ENCODE data around the gene TICRR.

DNA sequence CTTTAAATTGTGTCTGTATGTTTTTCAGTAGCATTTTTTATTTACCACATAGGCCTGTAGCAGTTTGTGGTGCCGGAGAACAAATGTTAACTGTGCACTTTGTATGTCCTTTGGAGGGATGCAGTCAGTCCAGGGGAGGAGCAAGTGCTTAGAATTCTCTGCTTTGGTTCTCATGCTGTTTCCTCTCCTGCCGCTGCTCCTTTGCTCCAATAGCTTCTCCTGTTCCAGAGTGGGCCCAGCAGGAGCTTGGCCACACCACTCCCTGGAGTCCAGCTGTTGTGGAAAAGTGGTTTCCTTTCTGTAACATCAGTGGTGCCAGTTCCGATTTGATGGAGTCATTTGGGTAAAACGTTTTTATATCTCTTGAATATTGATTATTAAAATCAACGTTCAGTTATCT lies 16.6 kb downstream of the TICRR start:
- TF ChIP-seq, protein P1, sequence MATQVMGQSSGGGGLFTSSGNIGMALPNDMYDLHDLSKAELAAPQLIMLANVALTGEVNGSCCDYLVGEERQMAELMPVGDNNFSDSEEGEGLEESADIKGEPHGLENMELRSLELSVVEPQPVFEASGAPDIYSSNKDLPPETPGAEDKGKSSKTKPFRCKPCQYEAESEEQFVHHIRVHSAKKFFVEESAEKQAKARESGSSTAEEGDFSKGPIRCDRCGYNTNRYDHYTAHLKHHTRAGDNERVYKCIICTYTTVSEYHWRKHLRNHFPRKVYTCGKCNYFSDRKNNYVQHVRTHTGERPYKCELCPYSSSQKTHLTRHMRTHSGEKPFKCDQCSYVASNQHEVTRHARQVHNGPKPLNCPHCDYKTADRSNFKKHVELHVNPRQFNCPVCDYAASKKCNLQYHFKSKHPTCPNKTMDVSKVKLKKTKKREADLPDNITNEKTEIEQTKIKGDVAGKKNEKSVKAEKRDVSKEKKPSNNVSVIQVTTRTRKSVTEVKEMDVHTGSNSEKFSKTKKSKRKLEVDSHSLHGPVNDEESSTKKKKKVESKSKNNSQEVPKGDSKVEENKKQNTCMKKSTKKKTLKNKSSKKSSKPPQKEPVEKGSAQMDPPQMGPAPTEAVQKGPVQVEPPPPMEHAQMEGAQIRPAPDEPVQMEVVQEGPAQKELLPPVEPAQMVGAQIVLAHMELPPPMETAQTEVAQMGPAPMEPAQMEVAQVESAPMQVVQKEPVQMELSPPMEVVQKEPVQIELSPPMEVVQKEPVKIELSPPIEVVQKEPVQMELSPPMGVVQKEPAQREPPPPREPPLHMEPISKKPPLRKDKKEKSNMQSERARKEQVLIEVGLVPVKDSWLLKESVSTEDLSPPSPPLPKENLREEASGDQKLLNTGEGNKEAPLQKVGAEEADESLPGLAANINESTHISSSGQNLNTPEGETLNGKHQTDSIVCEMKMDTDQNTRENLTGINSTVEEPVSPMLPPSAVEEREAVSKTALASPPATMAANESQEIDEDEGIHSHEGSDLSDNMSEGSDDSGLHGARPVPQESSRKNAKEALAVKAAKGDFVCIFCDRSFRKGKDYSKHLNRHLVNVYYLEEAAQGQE (IDR thresholded peaks at IDR 0.05; ENCODE audit: insufficient read depth in 1 of 2, low read depth in 2 of 2, low read length in 1 of 2): no peak
- TF ChIP-seq, protein P2, sequence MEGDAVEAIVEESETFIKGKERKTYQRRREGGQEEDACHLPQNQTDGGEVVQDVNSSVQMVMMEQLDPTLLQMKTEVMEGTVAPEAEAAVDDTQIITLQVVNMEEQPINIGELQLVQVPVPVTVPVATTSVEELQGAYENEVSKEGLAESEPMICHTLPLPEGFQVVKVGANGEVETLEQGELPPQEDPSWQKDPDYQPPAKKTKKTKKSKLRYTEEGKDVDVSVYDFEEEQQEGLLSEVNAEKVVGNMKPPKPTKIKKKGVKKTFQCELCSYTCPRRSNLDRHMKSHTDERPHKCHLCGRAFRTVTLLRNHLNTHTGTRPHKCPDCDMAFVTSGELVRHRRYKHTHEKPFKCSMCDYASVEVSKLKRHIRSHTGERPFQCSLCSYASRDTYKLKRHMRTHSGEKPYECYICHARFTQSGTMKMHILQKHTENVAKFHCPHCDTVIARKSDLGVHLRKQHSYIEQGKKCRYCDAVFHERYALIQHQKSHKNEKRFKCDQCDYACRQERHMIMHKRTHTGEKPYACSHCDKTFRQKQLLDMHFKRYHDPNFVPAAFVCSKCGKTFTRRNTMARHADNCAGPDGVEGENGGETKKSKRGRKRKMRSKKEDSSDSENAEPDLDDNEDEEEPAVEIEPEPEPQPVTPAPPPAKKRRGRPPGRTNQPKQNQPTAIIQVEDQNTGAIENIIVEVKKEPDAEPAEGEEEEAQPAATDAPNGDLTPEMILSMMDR (IDR thresholded peaks at IDR 0.05): no peak
- TF ChIP-seq TCF7L2 (IDR thresholded peaks at IDR 0.05; ENCODE audit: low read depth, low read length) (no peak), SIN3A (IDR thresholded peaks at IDR 0.05; ENCODE audit: borderline replicate concordance, insufficient read depth, low read depth, low read length) (no peak)
